ENCODE measurements around the gene DBNL.

DBNL gene

DNA sequence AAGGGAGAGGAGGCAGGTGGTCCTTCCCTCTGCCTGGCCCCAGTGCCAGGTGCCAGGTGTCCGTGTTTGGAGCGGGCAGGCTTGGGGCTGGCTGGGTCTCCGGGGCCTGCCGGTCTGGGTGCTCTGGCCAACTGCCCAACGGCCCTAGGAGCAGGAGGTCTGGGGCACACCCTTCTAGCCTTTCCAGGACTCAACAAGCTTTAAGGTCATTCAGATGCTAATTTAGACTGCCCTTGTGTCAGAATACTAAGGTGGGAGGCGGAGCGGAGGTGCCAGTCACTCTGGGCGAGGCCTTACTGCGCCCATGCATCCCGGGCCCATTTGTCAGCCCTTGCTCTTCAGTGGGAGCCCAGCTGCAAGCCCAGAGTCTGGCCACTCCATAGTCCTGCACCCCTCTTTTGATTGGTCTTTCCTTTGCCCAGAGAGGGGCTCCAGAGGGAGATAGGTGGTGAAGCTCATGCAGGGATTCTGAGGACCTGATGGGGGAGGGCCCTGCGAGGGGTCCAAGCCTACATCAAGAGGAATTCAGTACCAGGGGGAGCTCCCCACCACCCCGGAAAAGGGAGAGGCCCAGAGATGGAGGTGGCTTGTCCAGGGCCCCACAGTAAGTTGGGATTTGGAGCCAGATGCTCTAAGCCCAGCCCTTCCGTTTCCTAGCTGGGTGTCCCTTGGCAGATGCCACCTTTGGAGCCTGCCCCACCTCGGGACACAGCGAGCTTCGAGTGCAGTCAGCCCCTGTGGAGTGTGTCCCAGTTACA lies 19.6 kb downstream of the DBNL start:
- H3K4me3 ChIP-seq (ENCODE audit: low read length), result no peak overlapping the region
- peaks cover 34% of the 10 kb centered on the region for H3K36me3 ChIP-seq (ENCODE audit: control insufficient read depth, low read length)
- H3K9me2 ChIP-seq (replicated peaks; ENCODE audit: control insufficient read depth, low read length), result no peaks in the 10 kb centered on the region
- no peaks in the 10 kb centered on the region for H3K79me2 ChIP-seq (ENCODE audit: control insufficient read depth, low read length)
- H3K9me3 ChIP-seq (ENCODE audit: control insufficient read depth, insufficient read depth, low read length), result no peaks in the 10 kb centered on the region
- H3K4me2 ChIP-seq (ENCODE audit: low read length), result no peak overlapping the region
- H3K27ac ChIP-seq (ENCODE audit: low read depth, low read length), result no peak overlapping the region
- peaks cover 9% of the 10 kb centered on the region for H3F3A ChIP-seq (ENCODE audit: control insufficient read depth, insufficient read depth)
- H4K20me1 ChIP-seq (ENCODE audit: control insufficient read depth, insufficient read depth, low read depth, low read length), result peaks cover 7% of the 10 kb centered on the region; the same call in 1 of the 2 replicates
- H3K27me3 ChIP-seq (ENCODE audit: control insufficient read depth, low read length), result peaks cover 41% of the 10 kb centered on the region
- no peak for TF ChIP-seq EZH2phosphoT487 (IDR thresholded peaks at IDR 0.05; ENCODE audit: borderline replicate concordance, low read length)
- TF ChIP-seq, protein P1, sequence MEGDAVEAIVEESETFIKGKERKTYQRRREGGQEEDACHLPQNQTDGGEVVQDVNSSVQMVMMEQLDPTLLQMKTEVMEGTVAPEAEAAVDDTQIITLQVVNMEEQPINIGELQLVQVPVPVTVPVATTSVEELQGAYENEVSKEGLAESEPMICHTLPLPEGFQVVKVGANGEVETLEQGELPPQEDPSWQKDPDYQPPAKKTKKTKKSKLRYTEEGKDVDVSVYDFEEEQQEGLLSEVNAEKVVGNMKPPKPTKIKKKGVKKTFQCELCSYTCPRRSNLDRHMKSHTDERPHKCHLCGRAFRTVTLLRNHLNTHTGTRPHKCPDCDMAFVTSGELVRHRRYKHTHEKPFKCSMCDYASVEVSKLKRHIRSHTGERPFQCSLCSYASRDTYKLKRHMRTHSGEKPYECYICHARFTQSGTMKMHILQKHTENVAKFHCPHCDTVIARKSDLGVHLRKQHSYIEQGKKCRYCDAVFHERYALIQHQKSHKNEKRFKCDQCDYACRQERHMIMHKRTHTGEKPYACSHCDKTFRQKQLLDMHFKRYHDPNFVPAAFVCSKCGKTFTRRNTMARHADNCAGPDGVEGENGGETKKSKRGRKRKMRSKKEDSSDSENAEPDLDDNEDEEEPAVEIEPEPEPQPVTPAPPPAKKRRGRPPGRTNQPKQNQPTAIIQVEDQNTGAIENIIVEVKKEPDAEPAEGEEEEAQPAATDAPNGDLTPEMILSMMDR (IDR thresholded peaks at IDR 0.05; ENCODE audit: low read depth, low read length, poor library complexity, severe bottlenecking), result no peak
- peaks cover 26% of the 10 kb centered on the region for H3K4me1 ChIP-seq (ENCODE audit: control insufficient read depth, low read length)

DNA sequence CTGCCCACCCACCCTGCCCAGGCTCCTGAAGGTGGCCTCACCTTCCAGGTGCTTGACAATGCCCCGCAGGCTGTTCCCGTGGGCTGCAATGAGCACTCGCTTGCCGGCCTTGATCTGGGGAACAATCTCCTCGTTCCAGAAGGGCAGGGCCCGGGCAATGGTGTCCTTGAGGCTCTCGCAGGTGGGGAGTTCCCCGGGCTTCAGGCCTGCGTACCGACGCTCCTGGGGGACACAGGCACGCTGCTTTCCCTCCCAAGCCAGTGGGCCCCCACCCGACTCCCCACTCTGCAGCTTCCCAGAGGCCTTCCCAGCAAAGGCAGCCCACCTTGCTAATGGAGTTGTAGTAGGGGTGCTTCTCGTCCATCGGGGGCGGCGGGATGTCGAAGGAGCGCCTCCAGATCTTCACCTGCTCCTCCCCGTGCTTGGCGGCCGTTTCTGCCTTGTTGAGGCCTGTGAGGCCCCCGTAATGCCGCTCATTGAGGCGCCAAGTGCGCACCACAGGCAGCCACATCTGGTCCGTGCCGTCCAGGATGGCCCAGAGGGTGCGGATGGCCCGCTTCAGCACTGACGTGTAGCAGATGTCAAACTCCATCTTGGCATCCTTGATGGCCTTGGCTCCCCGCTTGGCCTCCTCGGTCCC lies 20.4 kb downstream of the DBNL start:
- H3K36me3 ChIP-seq (ENCODE audit: control insufficient read depth, low read length), result peaks cover 25% of the 10 kb centered on the region
- H3K9me3 ChIP-seq (ENCODE audit: control insufficient read depth, insufficient read depth, low read length), result no peaks in the 10 kb centered on the region
- peak; percentile 93; the same call in 1 of the 2 replicates for TF ChIP-seq EZH2phosphoT487 (IDR thresholded peaks at IDR 0.05; ENCODE audit: borderline replicate concordance, low read length)
- TF ChIP-seq, protein P1 (IDR thresholded peaks at IDR 0.05; ENCODE audit: low read depth, low read length, poor library complexity, severe bottlenecking), result no peak
- H3K27me3 ChIP-seq (ENCODE audit: control insufficient read depth, low read length), result peaks cover 41% of the 10 kb centered on the region
- H3K9me2 ChIP-seq (replicated peaks; ENCODE audit: control insufficient read depth, low read length), result no peaks in the 10 kb centered on the region
- H3K79me2 ChIP-seq (ENCODE audit: control insufficient read depth, low read length), result no peaks in the 10 kb centered on the region
- H3K4me3 ChIP-seq (ENCODE audit: low read length), result no peak overlapping the region
- peaks cover 18% of the 10 kb centered on the region for H3K4me1 ChIP-seq (ENCODE audit: control insufficient read depth, low read length)
- no peak overlapping the region for H3K27ac ChIP-seq (ENCODE audit: low read depth, low read length)
- H3K4me2 ChIP-seq (ENCODE audit: low read length), result no peak overlapping the region; the same call in 1 of the 2 replicates
- H3F3A ChIP-seq (ENCODE audit: control insufficient read depth, insufficient read depth), result peaks cover 13% of the 10 kb centered on the region
- H4K20me1 ChIP-seq (ENCODE audit: control insufficient read depth, insufficient read depth, low read depth, low read length), result 0 out of 2 replicates have a peak, but pooled peaks cover 6% of the 10 kb centered on the region

DNA sequence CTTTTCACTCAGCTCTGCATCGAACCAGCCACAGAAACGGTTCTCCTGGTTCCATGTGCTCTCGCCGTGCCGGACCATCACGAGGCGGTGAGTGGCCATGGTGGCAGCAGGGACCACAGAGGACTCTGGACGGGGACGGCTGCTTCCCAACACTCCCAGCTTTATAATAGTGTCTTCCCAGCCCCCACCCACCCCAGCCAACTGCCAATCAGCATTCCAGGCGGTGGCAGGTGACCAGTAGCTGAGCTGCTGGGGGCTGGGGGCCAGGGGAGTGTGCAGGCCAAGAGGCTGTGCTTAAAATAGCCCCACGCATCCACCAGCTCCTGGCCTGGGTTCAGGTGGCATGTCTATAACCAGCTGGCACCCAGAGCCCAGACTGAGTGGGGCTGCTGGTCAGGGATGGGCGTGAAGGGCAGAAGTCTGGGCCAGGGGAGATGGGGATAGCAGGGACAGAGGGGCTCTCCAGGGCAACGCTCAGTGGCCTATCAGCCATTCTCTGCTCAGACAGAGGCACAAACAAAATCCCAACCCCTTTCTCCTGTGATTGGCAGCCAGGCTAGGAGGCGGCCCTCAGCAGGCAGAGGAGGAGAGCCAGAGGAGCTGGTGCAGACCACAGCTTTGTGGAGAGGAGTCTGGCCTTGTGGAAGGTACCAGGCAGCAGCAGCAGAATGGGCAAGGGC lies 21.1 kb downstream of the DBNL start, which contains the start of gene PGAM2:
TSS of gene PGAM2 (minus strand) at position 137 of the 680 bp plus-strand sequence. CDS start at position 99, 38 bp downstream.
- Histone ChIP-seq H3K36me3 (ENCODE audit: control insufficient read depth, low read length) (peaks cover 19% of the 10 kb centered on the region), H3K9me3 (ENCODE audit: control insufficient read depth, insufficient read depth, low read length) (no peaks in the 10 kb centered on the region), H3K27ac (ENCODE audit: low read depth, low read length) (no peak within 1 kb of the TSS), H3K4me1 (ENCODE audit: control insufficient read depth, low read length) (peaks cover 18% of the 10 kb centered on the region), H3K9me2 (replicated peaks; ENCODE audit: control insufficient read depth, low read length) (no peaks in the 10 kb centered on the region), H3K27me3 (ENCODE audit: control insufficient read depth, low read length) (peaks cover 41% of the 10 kb centered on the region), H3K4me3 (ENCODE audit: low read length) (no peak within 1 kb of the TSS), H3K4me2 (ENCODE audit: low read length) (no peak within 1 kb of the TSS; the same call in 1 of the 2 replicates), H4K20me1 (ENCODE audit: control insufficient read depth, insufficient read depth, low read depth, low read length) (0 out of 2 replicates have a peak, but pooled peaks cover 6% of the 10 kb centered on the region), H3F3A (ENCODE audit: control insufficient read depth, insufficient read depth) (peaks cover 15% of the 10 kb centered on the region), H3K79me2 (ENCODE audit: control insufficient read depth, low read length) (no peaks in the 10 kb centered on the region)
- peak; percentile 70; the same call in 1 of the 2 replicates for TF ChIP-seq EZH2phosphoT487 (IDR thresholded peaks at IDR 0.05; ENCODE audit: borderline replicate concordance, low read length)
- TF ChIP-seq, protein P1 (IDR thresholded peaks at IDR 0.05; ENCODE audit: low read depth, low read length, poor library complexity, severe bottlenecking), result no peak
